Measurements from ENCODE around the gene SH2B3. TPM values are rescaled to one million over a fixed set of nuclear protein-coding genes. Genes with fewer than 3 reads are reported as not detected.
"Not testable (repeated sequence)": the region's sequence is repeated elsewhere in the genome, so short reads cannot be mapped to it uniquely, and the experiment has no call there.

SH2B3 gene
- total RNA-seq, 2 experiments from 2014 or later, result 25.8 to 51.3 TPM

DNA sequence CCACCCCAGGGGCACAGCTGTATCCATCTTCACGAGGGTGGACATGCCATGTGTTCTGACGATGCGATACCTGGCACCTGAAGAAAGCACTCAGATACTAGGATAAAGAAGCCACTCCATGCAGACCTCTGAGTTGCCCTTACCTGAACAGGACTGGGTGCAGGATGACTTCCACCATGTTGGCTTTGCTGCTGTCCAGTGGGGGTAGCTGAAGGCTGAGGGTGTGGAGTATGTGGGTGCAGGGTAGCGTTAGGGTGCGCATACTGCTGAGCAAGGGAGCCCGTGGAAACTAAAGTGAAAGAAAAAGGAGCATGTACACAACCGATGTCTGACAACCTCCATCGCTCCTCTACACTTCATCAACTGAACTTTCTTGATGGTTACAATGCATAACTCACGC lies 51.3 kb downstream of the SH2B3 start:
- H3K9me2 ChIP-seq (ENCODE audit: insufficient read depth, low read length), result no peaks in the 10 kb centered on the region

DNA sequence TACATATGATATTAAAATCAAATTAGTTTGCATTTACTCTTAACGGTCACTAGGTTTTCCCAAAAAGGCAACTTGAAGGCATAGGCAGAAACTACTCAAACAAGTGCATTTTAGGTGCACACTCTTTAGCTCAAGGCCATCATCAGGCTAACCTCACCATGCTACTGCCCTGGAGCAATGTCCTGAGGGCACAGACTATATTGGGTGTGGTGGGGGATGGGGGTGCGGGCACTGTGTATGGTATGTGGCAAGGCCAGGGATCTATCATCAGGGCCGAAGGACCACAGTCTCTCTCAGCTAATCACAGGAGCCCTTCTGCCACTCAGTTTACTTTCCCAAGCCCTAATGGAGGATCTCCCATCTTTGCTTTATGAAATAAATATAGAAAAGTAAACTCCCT lies 51.9 kb downstream of the SH2B3 start:
- H3K27ac ChIP-seq (ENCODE audit: low read depth, low read length, poor library complexity, severe bottlenecking), result no peak overlapping the region
- H2AFZ ChIP-seq (ENCODE audit: low read length), result no peak overlapping the region
- no peaks in the 10 kb centered on the region for H3K9me2 ChIP-seq (ENCODE audit: insufficient read depth, low read length)
- H3K4me3 ChIP-seq (ENCODE audit: low read depth, low read length, poor library complexity, severe bottlenecking), result no peak overlapping the region
- H3K4me1 ChIP-seq (ENCODE audit: insufficient read depth, low read length, poor library complexity, severe bottlenecking), result peaks cover 6% of the 10 kb centered on the region
- POLR2A ChIA-PET, result interaction anchor here (1.6 to 1.7 kb wide), 2 partner anchors 13 to 14 kb away, joined by 3 to 5 read pairs; no protein-coding TSS in a partner anchor
- H3K79me2 ChIP-seq (ENCODE audit: insufficient read depth, low read depth, low read length), result no peaks in the 10 kb centered on the region
- intact Hi-C loops (cut with micrococcal nuclease; ENCODE audit: unreplicated experiment), result no loop called here
- no peak for TF ChIP-seq EZH2phosphoT487 (IDR thresholded peaks at IDR 0.05; ENCODE audit: borderline replicate concordance, low read depth, low read length)
- TF ChIP-seq, protein P1, sequence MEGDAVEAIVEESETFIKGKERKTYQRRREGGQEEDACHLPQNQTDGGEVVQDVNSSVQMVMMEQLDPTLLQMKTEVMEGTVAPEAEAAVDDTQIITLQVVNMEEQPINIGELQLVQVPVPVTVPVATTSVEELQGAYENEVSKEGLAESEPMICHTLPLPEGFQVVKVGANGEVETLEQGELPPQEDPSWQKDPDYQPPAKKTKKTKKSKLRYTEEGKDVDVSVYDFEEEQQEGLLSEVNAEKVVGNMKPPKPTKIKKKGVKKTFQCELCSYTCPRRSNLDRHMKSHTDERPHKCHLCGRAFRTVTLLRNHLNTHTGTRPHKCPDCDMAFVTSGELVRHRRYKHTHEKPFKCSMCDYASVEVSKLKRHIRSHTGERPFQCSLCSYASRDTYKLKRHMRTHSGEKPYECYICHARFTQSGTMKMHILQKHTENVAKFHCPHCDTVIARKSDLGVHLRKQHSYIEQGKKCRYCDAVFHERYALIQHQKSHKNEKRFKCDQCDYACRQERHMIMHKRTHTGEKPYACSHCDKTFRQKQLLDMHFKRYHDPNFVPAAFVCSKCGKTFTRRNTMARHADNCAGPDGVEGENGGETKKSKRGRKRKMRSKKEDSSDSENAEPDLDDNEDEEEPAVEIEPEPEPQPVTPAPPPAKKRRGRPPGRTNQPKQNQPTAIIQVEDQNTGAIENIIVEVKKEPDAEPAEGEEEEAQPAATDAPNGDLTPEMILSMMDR (conservative IDR thresholded peaks at IDR 0.05; ENCODE audit: low read length), result no peak
- no peaks in the 10 kb centered on the region for H4K20me1 ChIP-seq (ENCODE audit: insufficient read depth, low read length)
- H3K4me2 ChIP-seq (ENCODE audit: low read length), result no peak overlapping the region
- no TSS peak for BruUV-seq (replicated peaks)
- peaks cover 59% of the 10 kb centered on the region for H3K36me3 ChIP-seq (ENCODE audit: insufficient read depth, low read length)
- H3K9me3 ChIP-seq (ENCODE audit: low read length), result no peaks in the 10 kb centered on the region
- no peak for DNase-seq (ENCODE audit: low spot score)
- CTCF ChIA-PET (ENCODE audit: unreplicated experiment), result no interaction called here

More for the DNA sequence above, 51.3 kb downstream of the SH2B3 start:
- no peaks in the 10 kb centered on the region for H4K20me1 ChIP-seq (ENCODE audit: insufficient read depth, low read length)
- peaks cover 59% of the 10 kb centered on the region for H3K36me3 ChIP-seq (ENCODE audit: insufficient read depth, low read length)
- ChIA-PET POLR2A (interaction anchor here (1.6 to 1.7 kb wide), 2 partner anchors 13 to 15 kb away, joined by 3 to 5 read pairs; no protein-coding TSS in a partner anchor), CTCF (ENCODE audit: unreplicated experiment) (interaction anchor here (0.6 kb wide), 1 partner anchor 48 kb away, joined by 5 read pairs; no protein-coding TSS in a partner anchor)
- intact Hi-C loops (cut with micrococcal nuclease; ENCODE audit: unreplicated experiment), result no loop called here
- H3K79me2 ChIP-seq (ENCODE audit: insufficient read depth, low read depth, low read length), result no peaks in the 10 kb centered on the region
- TF ChIP-seq, protein P1 (conservative IDR thresholded peaks at IDR 0.05; ENCODE audit: low read length), result no peak
- no peak for TF ChIP-seq EZH2phosphoT487 (IDR thresholded peaks at IDR 0.05; ENCODE audit: borderline replicate concordance, low read depth, low read length)
- H2AFZ ChIP-seq (ENCODE audit: low read length), result no peak overlapping the region
- no peak overlapping the region for H3K4me3 ChIP-seq (ENCODE audit: low read depth, low read length, poor library complexity, severe bottlenecking)
- H3K27ac ChIP-seq (ENCODE audit: low read depth, low read length, poor library complexity, severe bottlenecking), result no peak overlapping the region
- BruUV-seq (replicated peaks), result no TSS peak
- H3K4me2 ChIP-seq (ENCODE audit: low read length), result no peak overlapping the region
- no peaks in the 10 kb centered on the region for H3K9me3 ChIP-seq (ENCODE audit: low read length)
- H3K4me1 ChIP-seq (ENCODE audit: insufficient read depth, low read length, poor library complexity, severe bottlenecking), result peaks cover 1% of the 10 kb centered on the region
- no peak for DNase-seq (ENCODE audit: low spot score)

DNA sequence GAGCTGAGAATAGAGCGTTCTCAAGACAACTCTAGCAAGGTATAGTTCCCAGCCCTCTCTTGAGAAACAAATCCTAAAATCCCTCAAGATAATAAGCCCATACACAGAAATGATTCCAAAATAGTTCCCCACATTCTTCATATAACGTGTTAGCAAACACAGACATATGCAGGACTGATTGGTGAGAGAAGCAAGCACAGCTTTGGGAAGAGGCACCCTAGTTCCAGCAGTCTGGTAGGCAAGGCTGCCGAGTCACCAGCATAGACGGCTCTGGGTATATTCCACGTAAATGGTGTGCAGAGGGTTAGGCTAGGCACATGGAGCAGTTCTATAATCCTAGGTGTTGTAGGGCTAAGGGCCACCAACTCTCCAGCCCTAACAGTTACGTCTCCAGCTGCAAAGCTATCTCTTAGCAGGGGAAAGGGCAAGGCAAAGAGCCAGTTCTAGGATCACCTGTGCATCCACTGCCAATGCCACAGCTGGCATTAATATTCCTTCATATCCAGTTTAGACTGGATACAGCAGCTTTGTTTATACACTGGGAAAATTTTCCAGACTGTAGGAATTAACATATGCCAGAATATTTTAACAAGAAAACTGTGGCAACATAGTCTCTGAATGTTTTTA lies 52.9 kb downstream of the SH2B3 start:
- TF ChIP-seq, protein P1 (conservative IDR thresholded peaks at IDR 0.05; ENCODE audit: low read length), result no peak
- no peak for TF ChIP-seq EZH2phosphoT487 (IDR thresholded peaks at IDR 0.05; ENCODE audit: borderline replicate concordance, low read depth, low read length)
- H3K9me3 ChIP-seq (ENCODE audit: low read length), result no peaks in the 10 kb centered on the region
- DNase-seq (ENCODE audit: low spot score), result no peak
- peaks cover 17% of the 10 kb centered on the region for H3K4me1 ChIP-seq (ENCODE audit: insufficient read depth, low read length, poor library complexity, severe bottlenecking)
- no peak overlapping the region for H3K4me2 ChIP-seq (ENCODE audit: low read length)
- CTCF ChIA-PET (ENCODE audit: unreplicated experiment), result no interaction called here
- no peaks in the 10 kb centered on the region for H3K79me2 ChIP-seq (ENCODE audit: insufficient read depth, low read depth, low read length)
- BruUV-seq (replicated peaks), result no TSS peak
- H3K4me3 ChIP-seq (ENCODE audit: low read depth, low read length, poor library complexity, severe bottlenecking), result no peak overlapping the region
- peaks cover 59% of the 10 kb centered on the region for H3K36me3 ChIP-seq (ENCODE audit: insufficient read depth, low read length)
- H3K27ac ChIP-seq (ENCODE audit: low read depth, low read length, poor library complexity, severe bottlenecking), result no peak overlapping the region
- intact Hi-C loops (cut with micrococcal nuclease; ENCODE audit: unreplicated experiment), result no loop called here
- no peak overlapping the region for H2AFZ ChIP-seq (ENCODE audit: low read length)
- H3K9me2 ChIP-seq (ENCODE audit: insufficient read depth, low read length), result no peaks in the 10 kb centered on the region
- POLR2A ChIA-PET, result interaction anchor here (0.7 to 1.6 kb wide), 3 partner anchors 13 to 68 kb away, joined by 4 to 5 read pairs (median 5); no protein-coding TSS in a partner anchor
- H4K20me1 ChIP-seq (ENCODE audit: insufficient read depth, low read length), result no peaks in the 10 kb centered on the region

DNA sequence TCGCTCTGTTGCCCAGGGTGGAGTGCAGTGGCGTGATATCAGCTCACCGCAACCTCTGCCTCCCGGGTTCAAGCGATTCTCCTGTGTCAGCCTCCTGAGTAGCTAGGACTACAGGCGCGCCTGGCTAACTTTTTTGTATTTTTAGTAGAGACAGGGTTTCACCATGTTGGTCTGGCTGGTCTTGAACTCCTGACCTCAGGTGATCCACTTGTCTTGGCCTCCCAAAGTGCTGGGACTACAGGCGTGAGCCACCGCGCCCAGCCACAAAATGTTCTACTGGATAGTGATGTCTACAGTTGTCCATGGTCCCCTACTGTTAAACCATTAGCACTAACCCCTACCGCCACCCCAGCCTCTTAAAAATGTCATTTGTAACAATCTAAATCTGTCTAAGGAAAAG lies 54.4 kb downstream of the SH2B3 start:
- BruUV-seq (replicated peaks); CTCF ChIA-PET (ENCODE audit: unreplicated experiment); H3K4me3 ChIP-seq (ENCODE audit: low read depth, low read length, poor library complexity, severe bottlenecking); DNase-seq (ENCODE audit: low spot score); intact Hi-C loops (cut with micrococcal nuclease; ENCODE audit: unreplicated experiment); H3K4me2 ChIP-seq (ENCODE audit: low read length); H3K79me2 ChIP-seq (ENCODE audit: insufficient read depth, low read depth, low read length); POLR2A ChIA-PET; H3K9me3 ChIP-seq (ENCODE audit: low read length); H4K20me1 ChIP-seq (ENCODE audit: insufficient read depth, low read length); H3K9me2 ChIP-seq (ENCODE audit: insufficient read depth, low read length); H2AFZ ChIP-seq (ENCODE audit: low read length); H3K27ac ChIP-seq (ENCODE audit: low read depth, low read length, poor library complexity, severe bottlenecking): not testable (repeated sequence)
- peaks cover 59% of the 10 kb centered on the region for H3K36me3 ChIP-seq (ENCODE audit: insufficient read depth, low read length)
- H3K4me1 ChIP-seq (ENCODE audit: insufficient read depth, low read length, poor library complexity, severe bottlenecking), result peaks cover 18% of the 10 kb centered on the region
